HG03460 (cell line): ENCODE measurements around the gene TMX3.
A peak's percentile ranks its signal among the peaks of the same experiment; 100 is the strongest.

Experiments
- ATAC-seq: cut with Tn5 transposase; IDR thresholded peaks from one replicate; pipeline ENCODE4 v1.9.1; 2021; ENCODE audit not compliant: unreplicated experiment

TMX3 gene

GRCh38 chr18:68714712-68715496, at the start of gene TMX3:
Gene TMX3 (minus strand): TSS chr18:68715108. CDS start chr18:68714981, 127 bp downstream.
- peak; percentile 95 for ATAC-seq

GRCh38 chr18:68764016-68764415, 49.1 kb upstream of the TMX3 start:
- no peak for ATAC-seq

GRCh38 chr18:68763083-68763482, 48.2 kb upstream of the TMX3 start:
- no peak for ATAC-seq

- ATAC-seq: no peak
Observed at GRCh38 chr18:68759308-68759707, 44.4 kb upstream of the TMX3 start.

GRCh38 chr18:68757126-68757525, 42.2 kb upstream of the TMX3 start:
- ATAC-seq: no peak

GRCh38 chr18:68742206-68742605, 27.3 kb upstream of the TMX3 start:
- no peak for ATAC-seq

GRCh38 chr18:68740966-68741365, 26.1 kb upstream of the TMX3 start:
- no peak for ATAC-seq

GRCh38 chr18:68739462-68739861, 24.6 kb upstream of the TMX3 start:
- ATAC-seq: no peak

- ATAC-seq: no peak
Observed at GRCh38 chr18:68738564-68738963, 23.7 kb upstream of the TMX3 start.

- ATAC-seq: peak; percentile 86
Observed at GRCh38 chr18:68735483-68736343, 20.8 kb upstream of the TMX3 start.

- no peak for ATAC-seq
Observed at GRCh38 chr18:68734308-68734707, 19.4 kb upstream of the TMX3 start.

GRCh38 chr18:68733707-68734106, 18.8 kb upstream of the TMX3 start:
- ATAC-seq: no peak

- ATAC-seq: no peak
Observed at GRCh38 chr18:68728081-68728700, 13.3 kb upstream of the TMX3 start.

GRCh38 chr18:68727506-68727905, 12.6 kb upstream of the TMX3 start:
- no peak for ATAC-seq

GRCh38 chr18:68725346-68725745, 10.4 kb upstream of the TMX3 start:
- ATAC-seq: no peak

GRCh38 chr18:68724021-68724420, 9.1 kb upstream of the TMX3 start:
- no peak for ATAC-seq

- no peak for ATAC-seq
Observed at GRCh38 chr18:68723539-68723938, 8.6 kb upstream of the TMX3 start.

GRCh38 chr18:68722821-68723220, 7.9 kb upstream of the TMX3 start:
- no peak for ATAC-seq

- ATAC-seq: peak; percentile 84
Observed at GRCh38 chr18:68721681-68722583, 7.0 kb upstream of the TMX3 start.

- ATAC-seq: peak; percentile 17
Observed at GRCh38 chr18:68714366-68714711, 569 bp downstream of the TMX3 start.

GRCh38 chr18:68713796-68714195, 1.1 kb downstream of the TMX3 start:
- no peak for ATAC-seq
